Mesodermal cell (in vitro differentiated cells): ENCODE measurements around the gene SMAD7.

Experiments
- H3K27ac ChIP-seq: 2 replicates; pipeline ENCODE4 v1.7.0; 2013; ENCODE audit warnings: mild to moderate bottlenecking, low read depth, low read length, moderate library complexity; ENCODE audit not compliant: severe bottlenecking
- H3K36me3 ChIP-seq: 2 replicates; pipeline ENCODE4 v1.7.1; 2013; ENCODE audit warnings: mild to moderate bottlenecking, low read length, moderate library complexity; ENCODE audit not compliant: control insufficient read depth, insufficient read depth
- H3K4me1 ChIP-seq: one replicate; pipeline ENCODE4 v1.7.1; 2013; ENCODE audit warnings: mild to moderate bottlenecking, low read length; ENCODE audit not compliant: insufficient read depth, control insufficient read depth, poor library complexity, severe bottlenecking
- H3K4me3 ChIP-seq: 2 replicates; pipeline ENCODE4 v1.7.0; 2013; ENCODE audit warnings: low read length, control low read depth, mild to moderate bottlenecking; ENCODE audit not compliant: insufficient read depth, poor library complexity, severe bottlenecking; ENCODE audit errors: extremely low read depth
- H3K9me3 ChIP-seq: 2 replicates; pipeline ENCODE4 v1.7.1; 2013; ENCODE audit warnings: mild to moderate bottlenecking, low read length, moderate library complexity; ENCODE audit not compliant: control insufficient read depth
- WGBS, 2 experiments: methylation state at CpG; one replicate each; pipeline ENCODE4 v1.1.5; 2013; ENCODE audit warnings: missing lambda C conversion rate in 2 of 2; ENCODE audit not compliant: insufficient coverage in 2 of 2; 5-methylcytosine and 5-hydroxymethylcytosine counted together

SMAD7 gene

DNA sequence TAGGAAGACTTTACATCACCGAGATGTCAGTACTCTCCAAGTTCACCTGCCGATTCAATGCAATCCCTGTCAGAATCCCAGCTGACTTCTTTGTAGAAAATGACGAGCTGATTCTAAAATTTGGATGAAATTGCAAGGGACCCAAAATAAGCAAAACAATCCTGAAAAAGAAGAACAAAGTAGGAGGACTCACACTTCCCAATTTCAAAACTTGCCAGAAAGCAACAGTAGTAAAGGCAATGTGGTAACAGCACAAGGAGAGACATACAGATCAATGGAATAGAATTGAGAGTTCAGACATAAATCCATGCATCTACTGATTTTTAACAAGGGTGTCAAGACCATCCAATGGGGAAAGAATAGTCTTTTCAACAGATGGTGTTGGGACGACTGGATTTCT is 52.2 kb downstream of the SMAD7 start:
- Histone ChIP-seq H3K4me1 (peaks cover 6% of the 10 kb centered on the region), H3K36me3 (no peaks in the 10 kb centered on the region), H3K9me3 (no peaks in the 10 kb centered on the region), H3K4me3 (no peak overlapping the region), H3K27ac (no peak overlapping the region)
- 89% methylated on average over 3 of the region's 4 CpGs; no CpG with 5 or more reads in 1 of the 2 experiments for WGBS, 2 experiments

GRCh38 chr18:48897531-48897930 is 53.2 kb downstream of the SMAD7 start:
- Histone ChIP-seq H3K36me3 (no peaks in the 10 kb centered on the region), H3K4me1 (peaks cover 5% of the 10 kb centered on the region), H3K4me3 (no peak overlapping the region), H3K27ac (no peak overlapping the region), H3K9me3 (no peaks in the 10 kb centered on the region)
- 86 to 94% methylated on average over 3 to 5 of the region's 5 CpGs for WGBS, 2 experiments

DNA sequence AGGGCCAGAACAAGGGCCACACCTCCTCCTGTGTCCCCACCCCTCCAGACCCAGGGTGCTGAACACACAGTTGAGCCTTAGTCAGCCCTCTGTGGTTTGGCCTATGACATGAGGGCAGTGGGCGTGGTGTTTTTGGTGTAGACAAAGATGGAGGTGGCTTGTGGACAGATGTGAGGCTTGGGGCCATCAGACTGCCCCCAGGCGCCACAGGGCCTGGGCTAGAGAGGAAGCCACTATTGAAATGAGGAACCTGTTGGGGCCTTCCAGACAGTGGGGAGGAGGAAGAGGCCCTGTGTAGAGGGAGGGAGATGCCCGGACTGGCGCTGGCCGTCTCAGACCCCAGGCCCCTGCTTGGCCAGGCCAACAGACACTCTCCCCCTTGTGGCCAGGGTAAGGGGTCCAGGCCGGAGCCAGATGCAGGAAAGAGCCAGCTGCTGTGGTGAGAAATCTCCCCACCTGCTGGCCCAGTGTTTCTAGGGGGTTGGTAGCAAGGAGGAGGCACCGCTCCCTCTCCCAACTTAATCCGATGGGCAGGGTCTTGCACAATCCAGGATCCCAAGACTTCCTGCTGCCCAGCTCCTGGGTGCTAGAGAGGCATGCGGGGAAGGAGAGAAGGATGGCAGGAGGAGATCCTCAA is 53.8 kb downstream of the SMAD7 start:
- no peaks in the 10 kb centered on the region for H3K9me3 ChIP-seq
- H3K36me3 ChIP-seq = no peaks in the 10 kb centered on the region
- peak overlapping the region; percentile 10 for H3K27ac ChIP-seq
- 76 to 95% methylated on average over 2 to 4 of the region's 9 CpGs for WGBS, 2 experiments
- no peak overlapping the region for H3K4me3 ChIP-seq
- H3K4me1 ChIP-seq = peaks cover 4% of the 10 kb centered on the region

- WGBS, 2 experiments = 96 to 98% methylated on average over 7 to 8 of the region's 8 CpGs
These were observed 54.4 kb downstream of the SMAD7 start for GRCh38 chr18:48896326-48896874.

GRCh38 chr18:48894799-48895346 is 55.9 kb downstream of the SMAD7 start:
- Histone ChIP-seq H3K4me1 (no peaks in the 10 kb centered on the region), H3K36me3 (no peaks in the 10 kb centered on the region), H3K4me3 (no peak overlapping the region), H3K9me3 (no peaks in the 10 kb centered on the region), H3K27ac (no peak overlapping the region)
- 95 to 96% methylated on average over 4 to 5 of the region's 5 CpGs for WGBS, 2 experiments

More at GRCh38 chr18:48896326-48896874, 54.4 kb downstream of the SMAD7 start:
- Histone ChIP-seq H3K27ac (peak overlapping the region; percentile 10), H3K4me1 (no peaks in the 10 kb centered on the region), H3K4me3 (no peak overlapping the region), H3K36me3 (no peaks in the 10 kb centered on the region), H3K9me3 (no peaks in the 10 kb centered on the region)

DNA sequence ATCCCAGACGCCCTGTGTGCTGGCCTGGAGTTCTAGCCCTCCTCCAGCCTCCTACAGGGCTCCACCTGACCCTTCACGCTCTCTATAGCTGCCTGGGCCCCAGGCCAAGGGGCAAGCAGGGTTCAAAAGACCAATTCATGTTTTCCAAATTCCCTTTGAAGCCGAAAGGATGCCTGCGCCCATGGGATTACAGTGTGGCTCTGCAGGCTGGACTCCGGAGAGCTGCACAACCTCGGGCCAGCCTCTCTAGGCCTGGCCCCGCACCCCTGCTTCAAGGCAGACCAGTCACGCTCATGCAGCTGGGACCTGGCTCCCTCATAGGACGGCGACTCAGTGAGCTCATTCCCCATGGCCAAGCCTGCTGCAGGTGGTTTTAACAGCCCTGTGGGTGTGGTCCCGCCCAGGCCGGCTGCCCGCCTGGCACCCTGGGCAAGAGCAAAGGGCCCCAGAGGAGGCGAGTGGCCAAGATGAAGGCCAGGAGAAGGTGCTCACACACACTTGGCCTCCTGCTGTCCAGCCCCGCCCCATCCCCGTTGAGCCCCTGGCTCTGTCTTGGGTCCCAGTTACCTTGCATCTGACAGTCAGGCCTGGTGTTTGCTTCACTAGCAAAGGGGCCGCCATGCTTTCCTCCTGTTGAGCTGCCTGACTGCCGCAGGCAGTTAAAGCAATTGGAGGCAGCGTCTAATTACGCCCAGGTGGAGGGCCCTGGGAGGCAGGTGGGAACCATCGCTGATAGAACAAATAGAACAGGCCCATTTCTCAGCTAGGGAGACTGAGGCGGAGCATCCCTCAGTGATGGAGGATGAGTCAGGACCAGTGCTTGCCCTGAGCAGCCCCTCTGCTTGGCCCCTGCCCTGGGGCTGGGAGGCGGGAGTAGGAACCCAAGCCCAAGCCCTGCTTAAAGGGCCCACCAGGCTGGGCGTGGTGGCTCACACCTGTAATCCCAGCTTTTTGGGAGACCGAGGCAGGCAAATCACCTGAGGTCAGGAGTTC is 56.9 kb downstream of the SMAD7 start:
- WGBS, 2 experiments = 92 to 94% methylated on average over 21 to 25 of the region's 25 CpGs
- H3K4me3 ChIP-seq = no peak overlapping the region
- H3K27ac ChIP-seq = no peak overlapping the region
- peaks cover 2% of the 10 kb centered on the region for H3K4me1 ChIP-seq
- no peaks in the 10 kb centered on the region for H3K9me3 ChIP-seq
- H3K36me3 ChIP-seq = no peaks in the 10 kb centered on the region

- Histone ChIP-seq H3K9me3 (no peaks in the 10 kb centered on the region), H3K36me3 (no peaks in the 10 kb centered on the region), H3K4me1 (peaks cover 2% of the 10 kb centered on the region), H3K4me3 (no peak overlapping the region), H3K27ac (no peak overlapping the region)
- WGBS, 2 experiments = 75 to 85% methylated on average over 9 of the region's 14 CpGs
These were observed 57.6 kb downstream of the SMAD7 start for GRCh38 chr18:48893061-48893607.

- no peak overlapping the region for H3K4me3 ChIP-seq
- H3K9me3 ChIP-seq = no peaks in the 10 kb centered on the region
- no peaks in the 10 kb centered on the region for H3K36me3 ChIP-seq
- H3K4me1 ChIP-seq = peaks cover 2% of the 10 kb centered on the region
- WGBS, 2 experiments = 90 to 94% methylated on average over 21 to 22 of the region's 22 CpGs
- H3K27ac ChIP-seq = no peak overlapping the region
These were observed 58.5 kb downstream of the SMAD7 start for GRCh38 chr18:48892146-48892855.

GRCh38 chr18:48891721-48892120 is 59.0 kb downstream of the SMAD7 start:
- no peaks in the 10 kb centered on the region for H3K9me3 ChIP-seq
- H3K27ac ChIP-seq = no peak overlapping the region
- WGBS, 2 experiments = 96% methylated on average over 4 of the region's 4 CpGs; no CpG with 5 or more reads in 1 of the 2 experiments
- H3K4me3 ChIP-seq = no peak overlapping the region
- H3K36me3 ChIP-seq = no peaks in the 10 kb centered on the region
- H3K4me1 ChIP-seq = peaks cover 2% of the 10 kb centered on the region
